GM18498 (cell line): ENCODE measurements around the gene CFAP299.
A peak's percentile ranks its signal among the peaks of the same experiment; 100 is the strongest.
"Not testable (repeated sequence)": the region's sequence is repeated elsewhere in the genome, so short reads cannot be mapped to it uniquely, and the experiment has no call there.

Experiments
- ATAC-seq: cut with Tn5 transposase; IDR thresholded peaks from one replicate; pipeline ENCODE4 v1.9.1; 2021; ENCODE audit warnings: mild to moderate bottlenecking, moderate library complexity; ENCODE audit not compliant: unreplicated experiment

Gene CFAP299

GRCh38 chr4:80585542-80585941 lies 250.0 kb downstream of the CFAP299 start:
- ATAC-seq = no peak

DNA sequence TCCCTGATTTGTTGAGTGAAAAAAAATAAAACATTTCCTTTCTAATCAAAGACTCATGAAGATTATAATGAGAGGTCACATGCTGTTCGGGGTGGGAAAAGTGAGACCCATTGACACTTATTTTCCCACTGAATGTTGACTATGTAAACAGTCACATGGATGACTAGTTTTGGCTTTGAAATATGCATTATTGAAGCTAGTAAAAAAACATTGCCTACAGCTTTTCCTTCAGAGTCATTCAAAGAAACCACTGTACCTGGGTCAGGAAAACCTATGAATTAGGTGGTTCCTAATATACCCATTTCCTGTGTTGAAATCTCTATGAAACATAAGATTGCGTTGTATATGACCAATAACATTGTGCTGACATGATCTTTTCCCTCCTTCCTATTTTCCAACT lies 251.2 kb downstream of the CFAP299 start:
- no peak for ATAC-seq

DNA sequence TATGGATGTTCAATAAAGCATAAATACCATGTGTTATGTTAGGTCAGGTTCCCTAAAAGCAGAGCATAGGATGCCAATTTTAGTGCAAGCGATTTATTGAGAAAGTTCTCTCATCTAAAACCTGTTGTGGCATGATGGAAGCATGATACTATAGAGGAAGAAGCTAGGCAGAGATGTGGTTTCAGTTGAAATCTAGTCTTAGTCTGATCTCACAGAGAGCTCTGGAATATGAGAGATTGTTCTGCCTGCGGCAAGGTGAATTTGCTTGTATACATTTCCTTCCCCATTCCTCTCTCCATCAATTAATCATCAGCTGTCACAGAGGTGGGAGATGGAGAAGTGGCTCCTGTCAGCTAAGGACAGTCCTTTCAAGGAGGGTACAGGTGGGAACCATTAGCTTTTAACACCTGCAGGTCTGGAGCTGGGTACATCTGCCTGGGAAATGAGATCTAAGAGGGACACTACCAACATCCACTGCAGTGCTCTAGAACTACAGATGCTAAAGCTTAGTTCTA lies 252.4 kb downstream of the CFAP299 start:
- ATAC-seq = no peak

- ATAC-seq = peak; percentile 89
These were observed 257.4 kb downstream of the CFAP299 start for GRCh38 chr4:80592950-80593349.

- no peak for ATAC-seq
These were observed 259.2 kb downstream of the CFAP299 start for GRCh38 chr4:80594701-80595100.

DNA sequence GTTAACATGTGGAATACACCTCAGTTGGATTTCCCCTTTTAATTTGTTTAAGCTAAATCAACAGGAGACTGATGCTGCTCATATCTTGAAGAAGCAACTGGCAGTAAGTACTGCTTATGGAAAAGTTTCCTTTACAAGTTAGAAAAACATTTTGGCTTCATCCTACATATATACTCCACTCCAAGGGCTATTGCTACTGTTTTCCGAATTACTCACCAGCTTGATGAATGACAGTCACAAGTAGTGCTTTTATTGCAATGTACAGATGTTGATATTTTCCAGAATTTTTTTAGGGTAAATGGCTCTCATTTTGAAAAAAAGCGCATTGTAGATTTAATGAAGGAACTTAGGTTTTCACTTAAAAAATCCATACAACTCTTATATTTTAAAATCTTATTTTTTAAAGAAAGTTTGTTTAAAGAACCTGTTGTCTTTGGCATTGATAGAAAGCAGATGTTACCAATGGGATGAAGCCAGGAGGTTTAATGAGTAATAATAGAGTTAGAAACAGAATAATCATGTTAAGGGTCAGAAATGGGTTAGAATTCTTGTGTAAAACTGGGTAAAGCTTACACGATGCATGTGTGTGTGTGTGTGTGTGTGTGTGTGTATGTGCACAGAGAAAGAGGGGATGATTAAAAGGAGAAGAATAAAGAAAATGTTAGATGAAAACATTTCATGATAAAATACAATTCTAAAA lies 272.9 kb downstream of the CFAP299 start:
- no peak for ATAC-seq

GRCh38 chr4:80610199-80610598 lies 274.7 kb downstream of the CFAP299 start:
- ATAC-seq = peak; percentile 35

- peak; percentile 86 for ATAC-seq
These were observed 275.5 kb downstream of the CFAP299 start for GRCh38 chr4:80610845-80611677.

- peak; percentile 7 for ATAC-seq
These were observed 276.1 kb downstream of the CFAP299 start for GRCh38 chr4:80611678-80611979.

GRCh38 chr4:80613470-80613869 lies 277.9 kb downstream of the CFAP299 start:
- ATAC-seq = no peak

GRCh38 chr4:80614319-80614718 lies 278.8 kb downstream of the CFAP299 start:
- ATAC-seq = no peak

DNA sequence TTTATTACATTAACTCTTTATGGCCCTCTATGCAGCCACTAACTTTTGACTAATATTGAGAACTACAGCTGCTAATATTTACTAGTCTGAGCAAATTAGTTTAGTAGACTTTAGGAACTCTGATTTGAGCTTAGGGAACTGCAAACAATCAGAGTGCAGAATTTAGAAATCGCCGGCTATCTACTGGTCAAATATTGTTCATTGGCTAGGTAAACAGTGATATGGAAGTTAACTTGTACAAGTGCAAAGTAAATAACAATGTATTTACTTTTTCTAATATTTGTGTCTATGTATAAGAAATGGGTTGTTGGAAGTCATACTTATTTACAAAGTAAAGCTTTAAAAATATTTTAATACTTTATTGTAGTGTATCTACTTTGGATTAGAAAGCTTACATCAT lies 279.6 kb downstream of the CFAP299 start:
- no peak for ATAC-seq

GRCh38 chr4:80619070-80619674 lies 283.6 kb downstream of the CFAP299 start:
- ATAC-seq = no peak

DNA sequence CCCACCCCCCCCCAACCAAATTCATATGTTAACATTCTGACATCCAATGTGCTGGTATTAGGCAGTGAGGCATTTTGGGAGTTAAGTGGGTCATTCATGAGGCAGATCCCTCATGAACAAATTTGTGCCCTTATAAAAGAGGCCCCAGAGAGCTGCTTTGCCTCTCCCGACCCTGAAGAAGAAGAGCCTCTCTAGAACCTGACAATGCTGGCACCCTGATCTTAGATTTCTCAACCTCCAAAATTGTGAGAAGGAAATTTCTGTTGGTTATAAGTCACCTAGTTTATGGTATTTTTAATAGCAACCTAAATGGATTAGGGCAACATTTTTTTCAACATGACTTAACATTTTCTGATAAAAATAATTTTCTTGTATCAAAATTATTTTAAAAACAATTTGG lies 296.3 kb downstream of the CFAP299 start:
- no peak for ATAC-seq

DNA sequence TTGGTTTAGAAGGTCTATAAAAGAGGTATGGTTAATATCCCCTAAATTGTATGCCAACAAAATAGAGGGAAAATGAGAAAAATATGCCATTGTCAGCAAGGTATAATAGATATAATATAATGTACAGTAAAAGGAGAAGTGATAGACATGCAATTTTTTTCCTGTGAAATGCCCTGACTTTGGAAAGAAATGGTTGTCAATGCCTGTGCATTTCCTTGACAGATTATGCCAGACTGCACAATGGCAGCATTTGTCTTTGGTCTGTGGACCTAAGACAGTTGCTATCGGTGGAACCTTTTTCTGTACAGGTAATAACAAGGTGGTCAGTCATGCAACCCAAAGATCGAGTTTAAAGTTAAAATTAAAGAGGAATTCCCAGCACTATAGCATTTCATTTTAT lies 301.7 kb downstream of the CFAP299 start:
- no peak for ATAC-seq

GRCh38 chr4:80646061-80646460 lies 310.5 kb downstream of the CFAP299 start:
- ATAC-seq = no peak

- no peak for ATAC-seq
These were observed 320.1 kb downstream of the CFAP299 start for GRCh38 chr4:80655662-80656061.

DNA sequence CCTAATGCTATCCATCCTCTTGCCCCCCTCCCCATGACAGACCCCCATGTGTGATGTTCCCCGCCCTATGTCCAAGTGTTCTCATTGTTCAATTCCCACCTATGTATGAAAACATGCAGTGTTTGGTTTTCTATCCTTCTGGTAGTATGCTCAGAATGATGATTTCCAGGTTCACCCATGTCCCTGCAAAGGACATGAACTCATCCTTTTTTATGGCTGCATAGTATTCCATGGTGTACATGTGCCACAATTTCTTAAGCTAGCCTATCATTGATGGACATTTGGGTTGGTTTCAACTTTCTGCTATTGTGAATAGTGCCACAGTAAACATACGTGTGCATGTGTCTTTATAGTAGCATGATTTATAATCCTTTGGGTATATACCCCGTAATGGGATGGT lies 334.6 kb downstream of the CFAP299 start:
- ATAC-seq = not testable (repeated sequence)

- no peak for ATAC-seq
These were observed 342.9 kb downstream of the CFAP299 start for GRCh38 chr4:80678413-80678812.

- ATAC-seq = no peak
These were observed 345.4 kb downstream of the CFAP299 start for GRCh38 chr4:80680934-80681333.

DNA sequence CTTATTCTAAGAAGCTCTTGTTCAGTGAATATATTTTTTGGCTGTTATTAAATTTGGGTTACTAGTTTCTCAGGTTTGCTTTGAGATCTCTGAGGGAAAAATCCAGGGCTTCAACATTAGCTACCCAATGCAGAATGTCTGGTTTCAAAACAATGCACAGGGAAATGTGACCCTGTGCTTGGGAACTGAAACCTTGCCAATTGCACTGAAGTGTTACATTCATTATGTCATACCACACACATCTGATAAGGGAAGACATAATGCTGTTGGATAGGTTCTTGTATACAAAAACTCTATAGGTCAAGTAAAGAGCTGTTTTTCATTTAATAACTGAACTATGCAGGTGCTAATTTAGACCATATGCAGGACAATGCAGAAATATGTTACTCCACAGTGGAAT lies 349.7 kb downstream of the CFAP299 start:
- ATAC-seq = no peak

DNA sequence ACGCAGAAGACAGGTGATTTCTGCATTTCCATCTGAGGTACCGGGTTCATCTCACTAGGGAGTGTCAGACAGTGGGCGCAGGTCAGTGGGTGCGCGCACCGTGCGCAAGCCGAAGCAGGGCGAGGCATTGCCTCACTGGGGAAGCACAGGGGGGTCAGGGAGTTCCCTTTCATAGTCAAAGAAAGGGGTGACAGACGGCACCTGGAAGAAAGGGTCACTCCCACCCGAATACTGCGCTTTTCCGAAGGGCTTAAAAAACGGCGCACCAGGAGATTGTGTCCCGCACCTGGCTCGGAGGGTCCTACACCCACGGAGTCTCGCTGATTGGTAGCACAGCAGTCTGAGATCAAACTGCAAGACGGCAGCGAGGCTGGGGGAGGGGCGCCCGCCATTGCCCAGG lies 352.2 kb downstream of the CFAP299 start:
- not testable (repeated sequence) for ATAC-seq
